Osteoblast (primary cell): Measurements from ENCODE around the gene CAPN5. TPM values are rescaled to one million over a fixed set of nuclear protein-coding genes. Genes with fewer than 3 reads are reported as not detected.
"Not testable (repeated sequence)": the region's sequence is repeated elsewhere in the genome, so short reads cannot be mapped to it uniquely, and the experiment has no call there.

Experiments
- DNase-seq: peaks from one replicate; pipeline ENCODE4 v3.0.0; 2011; ENCODE audit warnings: low spot score, mixed read lengths; ENCODE audit not compliant: insufficient read length; ENCODE audit errors: missing footprints
- H2AFZ ChIP-seq: 2 replicates; pipeline ENCODE4 v1.6.0; 2011; ENCODE audit warnings: mild to moderate bottlenecking, low read length
- H3K27ac ChIP-seq: 2 replicates; pipeline ENCODE4 v1.5.1; 2011; ENCODE audit warnings: mild to moderate bottlenecking, low read depth, low read length, moderate library complexity
- H3K27me3 ChIP-seq: 2 replicates; pipeline ENCODE4 v1.6.0; 2012; ENCODE audit warnings: mild to moderate bottlenecking, control low read depth, inconsistent platforms, low read length, moderate library complexity; ENCODE audit not compliant: insufficient read depth
- H3K36me3 ChIP-seq: 2 replicates; pipeline ENCODE4 v1.5.1; 2011; ENCODE audit warnings: mild to moderate bottlenecking, low read length, control low read depth, moderate library complexity; ENCODE audit not compliant: insufficient read depth
- H3K4me1 ChIP-seq: 2 replicates; pipeline ENCODE4 v1.5.1; 2011; ENCODE audit warnings: mild to moderate bottlenecking, low read length, control low read depth, moderate library complexity; ENCODE audit not compliant: insufficient read depth
- H3K4me2 ChIP-seq: 2 replicates; pipeline ENCODE4 v1.6.0; 2011; ENCODE audit warnings: mild to moderate bottlenecking, low read length; ENCODE audit not compliant: insufficient read depth
- H3K4me3 ChIP-seq: fragments of 200-600 bp; sonication (generic); 3 replicates; pipeline ENCODE4 v1.5.1; 2012; ENCODE audit warnings: mild to moderate bottlenecking, low read length, inconsistent platforms; ENCODE audit not compliant: insufficient read depth
- H3K79me2 ChIP-seq: 2 replicates; pipeline ENCODE4 v1.6.0; 2012; ENCODE audit warnings: mild to moderate bottlenecking, low read length, control low read depth, inconsistent platforms; ENCODE audit not compliant: insufficient read depth
- H3K9me3 ChIP-seq: 2 replicates; pipeline ENCODE4 v1.5.1; 2011; ENCODE audit warnings: low read depth, low read length, control low read depth
- H4K20me1 ChIP-seq: 2 replicates; pipeline ENCODE4 v1.6.0; 2012; ENCODE audit warnings: mild to moderate bottlenecking, low read length, control low read depth; ENCODE audit not compliant: insufficient read depth
- CTCF ChIP-seq: IDR thresholded peaks from 2 replicates; pipeline ENCODE4 v1.5.1; 2011; ENCODE audit warnings: mild to moderate bottlenecking, low read depth, low read length, moderate library complexity; ENCODE audit errors: extremely low read depth
- total RNA-seq: library from RNA; depleted of rRNA; stranded (reverse); fragments of >200 nt; gene quantifications from 2 replicates; pipeline ENCODE4 v1.2.3, GENCODE V29; 2012

CAPN5 gene
- total RNA-seq, 1 donor, result 6.5 TPM

DNA sequence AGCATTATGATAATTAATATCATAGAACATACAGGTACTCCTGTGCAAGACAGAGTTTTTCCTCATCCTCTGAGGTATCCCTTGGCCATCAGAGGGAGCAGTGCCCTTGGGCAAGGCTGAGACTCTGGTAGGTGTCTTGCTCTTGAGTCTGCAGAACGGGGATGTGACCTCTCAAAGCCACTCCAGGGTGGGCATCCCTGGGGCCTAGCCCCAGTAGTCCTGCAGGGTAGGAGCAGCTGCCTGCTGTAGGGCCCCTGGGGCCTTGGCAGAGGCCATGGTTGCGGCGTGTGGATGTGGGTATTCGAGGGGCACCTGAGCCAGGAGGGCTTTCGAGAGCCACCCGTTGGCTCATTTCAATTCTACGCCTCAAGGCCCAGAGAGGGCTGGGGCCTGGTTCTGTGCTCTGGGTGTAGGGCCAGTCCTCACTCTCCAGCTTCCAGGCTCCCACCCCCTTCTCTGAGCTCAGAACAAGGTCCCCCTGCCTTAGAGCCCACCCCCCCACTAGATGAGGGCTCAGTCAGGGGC lies 28.1 kb downstream of the CAPN5 start:
- Histone ChIP-seq H3K4me3 (no peak overlapping the region), H3K36me3 (peaks cover 3% of the 10 kb centered on the region), H2AFZ (no peak overlapping the region), H3K27ac (no peak overlapping the region), H3K79me2 (no peaks in the 10 kb centered on the region), H3K27me3 (no peaks in the 10 kb centered on the region), H4K20me1 (peaks cover 14% of the 10 kb centered on the region), H3K4me1 (no peaks in the 10 kb centered on the region), H3K4me2 (no peak overlapping the region), H3K9me3 (no peaks in the 10 kb centered on the region)
- no peak for TF ChIP-seq CTCF
- peak; percentile 89 for DNase-seq

DNA sequence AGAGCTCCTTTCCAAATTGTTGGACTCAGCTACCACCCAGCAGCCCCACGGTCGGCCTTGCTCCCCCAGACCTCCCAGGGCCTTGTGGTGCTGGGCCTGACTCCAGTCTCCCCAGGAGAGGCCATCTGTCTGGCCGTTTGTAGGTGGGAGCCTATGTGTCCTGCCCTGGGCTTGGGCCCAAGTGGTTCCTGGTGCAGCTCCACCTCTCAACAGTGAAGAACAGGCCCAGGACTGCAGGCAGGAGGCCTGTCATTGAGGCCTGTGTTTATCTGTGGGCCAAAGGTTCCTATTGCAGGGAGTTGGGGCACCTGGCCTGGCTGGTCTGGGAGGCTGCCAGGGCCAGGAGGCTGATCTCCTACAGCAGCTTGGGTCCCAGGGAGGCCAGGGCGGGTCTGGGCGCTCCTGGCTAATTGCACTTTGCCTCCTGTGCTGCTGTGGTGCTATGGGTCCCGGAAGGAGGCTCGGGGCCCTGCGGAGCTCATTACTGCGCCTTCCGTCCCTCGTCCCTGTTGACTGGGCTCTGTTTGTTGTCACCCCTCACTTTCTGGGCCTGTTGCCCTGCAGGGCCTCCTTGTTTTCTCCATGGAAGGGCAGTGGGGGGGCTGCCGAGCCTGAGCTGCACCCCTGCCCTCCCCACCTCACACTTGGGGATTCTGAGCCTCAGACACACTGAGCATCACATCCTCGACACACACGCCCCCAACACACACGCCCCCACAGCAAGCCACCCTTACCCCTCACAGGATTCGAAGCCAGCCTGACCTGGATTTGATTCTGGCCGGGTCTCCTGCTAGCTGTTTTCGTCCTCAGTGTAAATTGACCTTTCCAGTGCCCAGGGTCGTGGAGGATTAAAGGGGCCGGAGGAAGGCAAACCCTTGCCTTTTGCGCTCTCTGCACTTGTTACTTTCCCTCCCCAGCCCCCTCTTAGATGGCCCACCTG lies 29.1 kb downstream of the CAPN5 start:
- Histone ChIP-seq H3K4me2 (no peak overlapping the region), H3K79me2 (no peaks in the 10 kb centered on the region), H3K4me1 (no peaks in the 10 kb centered on the region), H3K27me3 (no peaks in the 10 kb centered on the region), H3K4me3 (no peak overlapping the region), H2AFZ (no peak overlapping the region), H3K36me3 (peaks cover 3% of the 10 kb centered on the region), H4K20me1 (peaks cover 8% of the 10 kb centered on the region), H3K9me3 (no peaks in the 10 kb centered on the region), H3K27ac (no peak overlapping the region)
- TF ChIP-seq CTCF, result no peak
- peak; percentile 80 for DNase-seq

- H3K27ac ChIP-seq, result no peak overlapping the region
- no peaks in the 10 kb centered on the region for H3K27me3 ChIP-seq
- no peak overlapping the region for H3K4me3 ChIP-seq
- no peak overlapping the region for H3K4me2 ChIP-seq
- H3K36me3 ChIP-seq, result peaks cover 3% of the 10 kb centered on the region
- no peaks in the 10 kb centered on the region for H3K9me3 ChIP-seq
- no peak for TF ChIP-seq CTCF
- DNase-seq, result peak; percentile 79
- no peaks in the 10 kb centered on the region for H3K4me1 ChIP-seq
- no peak overlapping the region for H2AFZ ChIP-seq
- H3K79me2 ChIP-seq, result no peaks in the 10 kb centered on the region
- H4K20me1 ChIP-seq, result peaks cover 6% of the 10 kb centered on the region
Measured at GRCh38 chr11:77096591-77097019, 29.8 kb downstream of the CAPN5 start.

GRCh38 chr11:77097180-77097579 lies 30.4 kb downstream of the CAPN5 start:
- H3K4me2 ChIP-seq, H3K9me3 ChIP-seq, H3K27me3 ChIP-seq, H4K20me1 ChIP-seq, H3K4me3 ChIP-seq, H3K4me1 ChIP-seq, H3K27ac ChIP-seq, H3K36me3 ChIP-seq, H3K79me2 ChIP-seq, H2AFZ ChIP-seq: not testable (repeated sequence)
- DNase-seq, result peak; percentile 88
